Measurements from ENCODE around the gene NCKAP5.

GRCh38 chr2:132978840-132979239 lies 589.4 kb downstream of the NCKAP5 start:
- TF ChIP-seq FOSL1 (CRISPR knock-in tag; IDR thresholded peaks at IDR 0.05; ENCODE audit: borderline replicate concordance) (no peak), ZBTB33 (CRISPR knock-in tag; IDR thresholded peaks at IDR 0.05) (no peak), YY1 (IDR thresholded peaks at IDR 0.05; ENCODE audit: insufficient read depth, insufficient replicate concordance, low read depth, low read length) (no peak), MED8 (CRISPR knock-in tag; IDR thresholded peaks at IDR 0.05; ENCODE audit: insufficient replicate concordance) (no peak), POLR2A (IDR thresholded peaks at IDR 0.05; ENCODE audit: insufficient read depth in 1 of 2, low read depth in 2 of 2, low read length in 2 of 2) (no peak), SOX13 (IDR thresholded peaks at IDR 0.05) (no peak), SOX13 (CRISPR knock-in tag; conservative IDR thresholded peaks at IDR 0.05 in 1 of 2, IDR thresholded peaks at IDR 0.05 in 1 of 2) (no peak), CSRNP2 (CRISPR knock-in tag; conservative IDR thresholded peaks at IDR 0.05; ENCODE audit: low read depth) (no peak)

Measured in HepG2 (cell line).